OCI-LY7 (cell line): ENCODE data around the gene GP5.

Experiments
- CTCF ChIP-seq: fragments of 200-600 bp; sonication (generic); conservative IDR thresholded peaks from 2 replicates; pipeline ENCODE4 v1.5.1; 2014; ENCODE audit warnings: mild to moderate bottlenecking, antibody characterized with exemption, low read length, moderate library complexity, mixed read lengths
- EZH2phosphoT487 ChIP-seq: fragments of 200-600 bp; sonication (generic); IDR thresholded peaks from 2 replicates; pipeline ENCODE4 v1.6.1; 2018; ENCODE audit warnings: low read depth, borderline replicate concordance, mild to moderate bottlenecking, mixed run types, antibody characterized with exemption, low read length, moderate library complexity, mixed read lengths

- TF ChIP-seq CTCF, result no peak
- TF ChIP-seq EZH2phosphoT487, result no peak
Observed at GRCh38 chr3:194425399-194425798, 26.3 kb upstream of the GP5 start.
